H1 (cell line): ENCODE results near the gene MEF2B. TPM values are rescaled to one million over a fixed set of nuclear protein-coding genes. Genes with fewer than 3 reads are reported as not detected.

ENCODE experiments used
- FOSL1 ChIP-seq: IDR thresholded peaks from 2 replicates; pipeline ENCODE4 v1.6.1; 2011; ENCODE audit warnings: mild to moderate bottlenecking, low read depth, low read length, moderate library complexity; ENCODE audit not compliant: insufficient read depth
- KDM1A ChIP-seq: fragments of 200-600, 300-600 bp; sonication (generic); IDR thresholded peaks from 2 replicates; pipeline ENCODE4 v1.7.1; 2016; ENCODE audit warnings: mild to moderate bottlenecking, low read length, borderline replicate concordance
- SRF ChIP-seq: IDR thresholded peaks from 2 replicates; pipeline ENCODE4 v1.6.1; 2011; ENCODE audit warnings: mild to moderate bottlenecking, low read depth, low read length, moderate library complexity
- polyA plus RNA-seq, 7 experiments: library from polyadenylated mRNA; depleted of rRNA in 3 of 7; stranded (reverse) in 5 of 7; unstranded in 2 of 7; fragments of >200 nt in 5 of 7; fragments of 200-250 nt in 2 of 7; gene quantifications; 1 replicate in 5 of 7; 2 replicates in 1 of 7; 4 replicates in 1 of 7; pipeline versions ENCODE4 v1.2.1 to v1.2.3, GENCODE V29; 2011 to 2013; ENCODE audit warnings: missing spikeins in 2 of 7, mixed read lengths in 2 of 7
- total RNA-seq: library from RNA; stranded (reverse); fragmentation: NEBNext Ultra II Directional; extraction: Animal tissue kit (Norgen Biotek cat#: 25700); gene quantifications from 2 replicates; pipeline ENCODE4 v1.2.1, GENCODE V29; 2021
- TF ChIP-seq, protein P1 (sequence below): fragments of 300-600 bp; sonication (generic); IDR thresholded peaks from 2 replicates; pipeline ENCODE4 v1.7.1; 2012; ENCODE audit warnings: low read length, moderate library complexity, mild to moderate bottlenecking, inconsistent platforms; ENCODE audit not compliant: insufficient replicate concordance
- TF ChIP-seq, protein P2 (sequence below): IDR thresholded peaks from 2 replicates; pipeline ENCODE4 v1.6.1; 2011; ENCODE audit warnings: low read length, improper control_type of control experiment
- TF ChIP-seq, protein P3 (sequence below): IDR thresholded peaks from 2 replicates; pipeline ENCODE4 v1.6.1; 2012; ENCODE audit warnings: low read length, inconsistent platforms

MEF2B gene
- total and polyA plus RNA-seq, 2 of the 8 experiments (the other 6 are each of a cell fraction or from before 2014, with no cell fraction given): 2.8 to 3.7 TPM

DNA sequence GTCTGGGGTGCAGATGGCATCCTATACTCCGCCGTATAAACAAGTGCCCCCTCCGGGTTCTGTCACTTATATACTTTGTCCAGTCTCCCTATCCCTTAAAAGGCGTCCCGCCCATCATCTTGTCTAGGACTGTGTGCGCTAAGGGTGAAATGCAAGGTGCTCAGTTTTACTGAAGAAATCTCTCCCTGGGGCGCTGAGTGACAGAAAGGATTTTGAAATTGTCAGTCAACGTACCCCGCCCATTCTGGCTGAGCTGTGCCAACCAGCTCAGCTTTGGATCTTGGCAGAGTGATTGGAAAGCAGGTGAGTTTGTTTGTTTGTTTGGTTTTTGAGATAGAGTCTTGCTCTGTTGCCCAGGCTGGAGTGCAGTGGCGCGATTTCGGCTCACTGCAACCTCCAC lies 27.7 kb downstream of the MEF2B start (continued):
- TF ChIP-seq, protein P1, sequence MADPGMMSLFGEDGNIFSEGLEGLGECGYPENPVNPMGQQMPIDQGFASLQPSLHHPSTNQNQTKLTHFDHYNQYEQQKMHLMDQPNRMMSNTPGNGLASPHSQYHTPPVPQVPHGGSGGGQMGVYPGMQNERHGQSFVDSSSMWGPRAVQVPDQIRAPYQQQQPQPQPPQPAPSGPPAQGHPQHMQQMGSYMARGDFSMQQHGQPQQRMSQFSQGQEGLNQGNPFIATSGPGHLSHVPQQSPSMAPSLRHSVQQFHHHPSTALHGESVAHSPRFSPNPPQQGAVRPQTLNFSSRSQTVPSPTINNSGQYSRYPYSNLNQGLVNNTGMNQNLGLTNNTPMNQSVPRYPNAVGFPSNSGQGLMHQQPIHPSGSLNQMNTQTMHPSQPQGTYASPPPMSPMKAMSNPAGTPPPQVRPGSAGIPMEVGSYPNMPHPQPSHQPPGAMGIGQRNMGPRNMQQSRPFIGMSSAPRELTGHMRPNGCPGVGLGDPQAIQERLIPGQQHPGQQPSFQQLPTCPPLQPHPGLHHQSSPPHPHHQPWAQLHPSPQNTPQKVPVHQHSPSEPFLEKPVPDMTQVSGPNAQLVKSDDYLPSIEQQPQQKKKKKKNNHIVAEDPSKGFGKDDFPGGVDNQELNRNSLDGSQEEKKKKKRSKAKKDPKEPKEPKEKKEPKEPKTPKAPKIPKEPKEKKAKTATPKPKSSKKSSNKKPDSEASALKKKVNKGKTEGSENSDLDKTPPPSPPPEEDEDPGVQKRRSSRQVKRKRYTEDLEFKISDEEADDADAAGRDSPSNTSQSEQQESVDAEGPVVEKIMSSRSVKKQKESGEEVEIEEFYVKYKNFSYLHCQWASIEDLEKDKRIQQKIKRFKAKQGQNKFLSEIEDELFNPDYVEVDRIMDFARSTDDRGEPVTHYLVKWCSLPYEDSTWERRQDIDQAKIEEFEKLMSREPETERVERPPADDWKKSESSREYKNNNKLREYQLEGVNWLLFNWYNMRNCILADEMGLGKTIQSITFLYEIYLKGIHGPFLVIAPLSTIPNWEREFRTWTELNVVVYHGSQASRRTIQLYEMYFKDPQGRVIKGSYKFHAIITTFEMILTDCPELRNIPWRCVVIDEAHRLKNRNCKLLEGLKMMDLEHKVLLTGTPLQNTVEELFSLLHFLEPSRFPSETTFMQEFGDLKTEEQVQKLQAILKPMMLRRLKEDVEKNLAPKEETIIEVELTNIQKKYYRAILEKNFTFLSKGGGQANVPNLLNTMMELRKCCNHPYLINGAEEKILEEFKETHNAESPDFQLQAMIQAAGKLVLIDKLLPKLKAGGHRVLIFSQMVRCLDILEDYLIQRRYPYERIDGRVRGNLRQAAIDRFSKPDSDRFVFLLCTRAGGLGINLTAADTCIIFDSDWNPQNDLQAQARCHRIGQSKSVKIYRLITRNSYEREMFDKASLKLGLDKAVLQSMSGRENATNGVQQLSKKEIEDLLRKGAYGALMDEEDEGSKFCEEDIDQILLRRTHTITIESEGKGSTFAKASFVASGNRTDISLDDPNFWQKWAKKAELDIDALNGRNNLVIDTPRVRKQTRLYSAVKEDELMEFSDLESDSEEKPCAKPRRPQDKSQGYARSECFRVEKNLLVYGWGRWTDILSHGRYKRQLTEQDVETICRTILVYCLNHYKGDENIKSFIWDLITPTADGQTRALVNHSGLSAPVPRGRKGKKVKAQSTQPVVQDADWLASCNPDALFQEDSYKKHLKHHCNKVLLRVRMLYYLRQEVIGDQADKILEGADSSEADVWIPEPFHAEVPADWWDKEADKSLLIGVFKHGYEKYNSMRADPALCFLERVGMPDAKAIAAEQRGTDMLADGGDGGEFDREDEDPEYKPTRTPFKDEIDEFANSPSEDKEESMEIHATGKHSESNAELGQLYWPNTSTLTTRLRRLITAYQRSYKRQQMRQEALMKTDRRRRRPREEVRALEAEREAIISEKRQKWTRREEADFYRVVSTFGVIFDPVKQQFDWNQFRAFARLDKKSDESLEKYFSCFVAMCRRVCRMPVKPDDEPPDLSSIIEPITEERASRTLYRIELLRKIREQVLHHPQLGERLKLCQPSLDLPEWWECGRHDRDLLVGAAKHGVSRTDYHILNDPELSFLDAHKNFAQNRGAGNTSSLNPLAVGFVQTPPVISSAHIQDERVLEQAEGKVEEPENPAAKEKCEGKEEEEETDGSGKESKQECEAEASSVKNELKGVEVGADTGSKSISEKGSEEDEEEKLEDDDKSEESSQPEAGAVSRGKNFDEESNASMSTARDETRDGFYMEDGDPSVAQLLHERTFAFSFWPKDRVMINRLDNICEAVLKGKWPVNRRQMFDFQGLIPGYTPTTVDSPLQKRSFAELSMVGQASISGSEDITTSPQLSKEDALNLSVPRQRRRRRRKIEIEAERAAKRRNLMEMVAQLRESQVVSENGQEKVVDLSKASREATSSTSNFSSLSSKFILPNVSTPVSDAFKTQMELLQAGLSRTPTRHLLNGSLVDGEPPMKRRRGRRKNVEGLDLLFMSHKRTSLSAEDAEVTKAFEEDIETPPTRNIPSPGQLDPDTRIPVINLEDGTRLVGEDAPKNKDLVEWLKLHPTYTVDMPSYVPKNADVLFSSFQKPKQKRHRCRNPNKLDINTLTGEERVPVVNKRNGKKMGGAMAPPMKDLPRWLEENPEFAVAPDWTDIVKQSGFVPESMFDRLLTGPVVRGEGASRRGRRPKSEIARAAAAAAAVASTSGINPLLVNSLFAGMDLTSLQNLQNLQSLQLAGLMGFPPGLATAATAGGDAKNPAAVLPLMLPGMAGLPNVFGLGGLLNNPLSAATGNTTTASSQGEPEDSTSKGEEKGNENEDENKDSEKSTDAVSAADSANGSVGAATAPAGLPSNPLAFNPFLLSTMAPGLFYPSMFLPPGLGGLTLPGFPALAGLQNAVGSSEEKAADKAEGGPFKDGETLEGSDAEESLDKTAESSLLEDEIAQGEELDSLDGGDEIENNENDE: no peak
- TF ChIP-seq, protein P2, sequence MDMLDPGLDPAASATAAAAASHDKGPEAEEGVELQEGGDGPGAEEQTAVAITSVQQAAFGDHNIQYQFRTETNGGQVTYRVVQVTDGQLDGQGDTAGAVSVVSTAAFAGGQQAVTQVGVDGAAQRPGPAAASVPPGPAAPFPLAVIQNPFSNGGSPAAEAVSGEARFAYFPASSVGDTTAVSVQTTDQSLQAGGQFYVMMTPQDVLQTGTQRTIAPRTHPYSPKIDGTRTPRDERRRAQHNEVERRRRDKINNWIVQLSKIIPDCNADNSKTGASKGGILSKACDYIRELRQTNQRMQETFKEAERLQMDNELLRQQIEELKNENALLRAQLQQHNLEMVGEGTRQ: no peak
- TF ChIP-seq KDM1A (no peak), SRF (no peak), FOSL1 (no peak)
- TF ChIP-seq, protein P3, sequence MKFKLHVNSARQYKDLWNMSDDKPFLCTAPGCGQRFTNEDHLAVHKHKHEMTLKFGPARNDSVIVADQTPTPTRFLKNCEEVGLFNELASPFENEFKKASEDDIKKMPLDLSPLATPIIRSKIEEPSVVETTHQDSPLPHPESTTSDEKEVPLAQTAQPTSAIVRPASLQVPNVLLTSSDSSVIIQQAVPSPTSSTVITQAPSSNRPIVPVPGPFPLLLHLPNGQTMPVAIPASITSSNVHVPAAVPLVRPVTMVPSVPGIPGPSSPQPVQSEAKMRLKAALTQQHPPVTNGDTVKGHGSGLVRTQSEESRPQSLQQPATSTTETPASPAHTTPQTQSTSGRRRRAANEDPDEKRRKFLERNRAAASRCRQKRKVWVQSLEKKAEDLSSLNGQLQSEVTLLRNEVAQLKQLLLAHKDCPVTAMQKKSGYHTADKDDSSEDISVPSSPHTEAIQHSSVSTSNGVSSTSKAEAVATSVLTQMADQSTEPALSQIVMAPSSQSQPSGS: no peak
